ENCODE measurements around the gene CASP2. TPM values are rescaled to one million over a fixed set of nuclear protein-coding genes. Genes with fewer than 3 reads are reported as not detected.

CASP2 gene
- total and polyA plus RNA-seq, 4 donors, result 7.7 to 40.0 (median 23.3) TPM

DNA sequence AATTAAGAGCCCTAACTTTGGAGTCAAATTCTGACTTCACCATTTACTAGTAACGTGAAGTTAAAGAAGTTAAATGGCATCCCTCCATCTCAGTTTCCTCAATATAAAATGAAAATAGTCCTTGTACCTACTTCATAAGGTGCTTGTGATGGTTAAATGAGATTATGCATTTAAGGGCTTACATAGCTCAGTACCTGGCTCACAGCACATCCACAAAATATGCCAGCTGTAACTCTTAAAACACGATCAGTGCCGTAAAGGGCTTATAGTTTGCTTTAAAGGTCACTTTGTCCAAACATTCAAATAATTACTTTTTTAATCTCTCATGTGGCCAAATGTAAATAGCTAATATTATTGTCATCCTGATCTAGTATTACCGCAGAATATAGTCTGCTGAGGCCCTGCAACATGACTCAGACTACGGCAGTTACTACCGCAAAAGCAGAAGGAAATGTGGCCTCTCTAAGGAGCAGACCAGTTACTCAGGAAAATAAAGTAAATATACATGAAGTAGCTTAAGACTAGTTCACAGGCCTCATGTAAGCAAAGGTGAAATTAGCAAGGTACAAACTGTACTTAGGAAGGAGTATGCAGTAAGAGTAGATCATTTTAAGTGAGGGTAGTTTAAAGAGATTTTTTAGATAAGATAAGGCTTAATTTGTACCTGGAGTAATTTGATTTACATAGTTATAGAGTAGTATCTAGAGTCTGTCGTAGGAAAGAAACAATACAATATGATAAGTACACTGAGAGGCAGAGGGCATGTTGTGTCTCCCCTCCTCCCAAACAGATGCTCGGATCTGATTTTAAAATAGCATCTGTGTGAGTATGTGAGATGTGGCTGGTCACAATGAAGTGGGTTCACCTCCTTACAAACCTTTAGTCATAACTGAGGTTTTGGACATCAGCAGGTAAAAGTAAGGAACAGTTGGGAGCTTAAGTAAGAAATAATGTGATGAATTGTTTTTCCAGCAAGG lies 13.1 kb downstream of the CASP2 start:
- ATAC-seq (ENCODE audit: insufficient read depth, low FRiP score), result peak; percentile 81
- H3K9me3 ChIP-seq (ENCODE audit: control insufficient read depth in 4 of 4, insufficient read depth in 3 of 4, low read length in 3 of 4), result no peaks in the 10 kb centered on the region
- no peak for TF ChIP-seq CTCF (IDR thresholded peaks at IDR 0.05; ENCODE audit: control extremely low read depth, extremely low read depth)
- H3K36me3 ChIP-seq (ENCODE audit: control insufficient read depth in 4 of 4, insufficient read depth in 4 of 4, low read length in 4 of 4), result peaks cover 39 to 72% (median 55%) of the 10 kb centered on the region in 4 donors
- peak in 2 of 3 donors; percentile 33 to 52 for DNase-seq
- peak overlapping the region in 1 of 2 donors; percentile 71 for H3K27ac ChIP-seq (ENCODE audit: low read depth in 1 of 2, low read length in 1 of 2)
- WGBS, 2 donors, result 26 to 48% methylated on average over 8 of the region's 8 CpGs
- no peak overlapping the region for H3K9ac ChIP-seq (ENCODE audit: insufficient read depth in 1 of 2, low read length in 2 of 2)
- peaks cover 0 to 4% (median 3%) of the 10 kb centered on the region in 5 donors for H3K4me1 ChIP-seq (ENCODE audit: control insufficient read depth in 5 of 5, insufficient read depth in 5 of 5, low read length in 5 of 5)
- no peaks in the 10 kb centered on the region for H3K27me3 ChIP-seq (ENCODE audit: control insufficient read depth in 3 of 3, insufficient read depth in 3 of 3, low read length in 2 of 3)
- H3K4me3 ChIP-seq, result no peak overlapping the region

DNA sequence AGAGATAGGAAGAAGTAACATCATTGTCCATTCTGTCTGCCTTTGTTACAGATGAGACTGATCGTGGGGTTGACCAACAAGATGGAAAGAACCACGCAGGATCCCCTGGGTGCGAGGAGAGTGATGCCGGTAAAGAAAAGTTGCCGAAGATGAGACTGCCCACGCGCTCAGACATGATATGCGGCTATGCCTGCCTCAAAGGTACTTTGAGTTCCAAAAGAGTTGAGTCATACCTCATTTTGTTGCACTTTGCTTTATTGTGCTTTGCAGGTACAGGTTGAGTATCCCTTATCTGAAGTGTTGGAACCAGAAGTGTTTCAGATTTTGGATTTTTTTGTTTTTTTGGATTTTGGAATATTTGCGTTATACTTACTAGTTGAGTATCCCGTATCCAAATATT lies 15.6 kb downstream of the CASP2 start:
- no peaks in the 10 kb centered on the region for H3K9me3 ChIP-seq (ENCODE audit: control insufficient read depth in 4 of 4, insufficient read depth in 3 of 4, low read length in 3 of 4)
- no peak overlapping the region for H3K27ac ChIP-seq (ENCODE audit: low read depth in 1 of 2, low read length in 1 of 2)
- H3K4me3 ChIP-seq, result no peak overlapping the region
- no peaks in the 10 kb centered on the region for H3K27me3 ChIP-seq (ENCODE audit: control insufficient read depth in 3 of 3, insufficient read depth in 3 of 3, low read length in 2 of 3)
- DNase-seq, result no peak
- ATAC-seq (ENCODE audit: insufficient read depth, low FRiP score), result no peak
- WGBS, 2 donors, result 95 to 98% methylated on average over 10 of the region's 10 CpGs
- no peak overlapping the region for H3K9ac ChIP-seq (ENCODE audit: insufficient read depth in 1 of 2, low read length in 2 of 2)
- H3K4me1 ChIP-seq (ENCODE audit: control insufficient read depth in 5 of 5, insufficient read depth in 5 of 5, low read length in 5 of 5), result peaks cover 0 to 4% (median 0%) of the 10 kb centered on the region in 5 donors
- no peak for TF ChIP-seq CTCF (IDR thresholded peaks at IDR 0.05; ENCODE audit: control extremely low read depth, extremely low read depth)
- H3K36me3 ChIP-seq (ENCODE audit: control insufficient read depth in 4 of 4, insufficient read depth in 4 of 4, low read length in 4 of 4), result peaks cover 39 to 78% (median 52%) of the 10 kb centered on the region in 4 donors

- peaks cover 0 to 4% (median 0%) of the 10 kb centered on the region in 5 donors for H3K4me1 ChIP-seq (ENCODE audit: control insufficient read depth in 5 of 5, insufficient read depth in 5 of 5, low read length in 5 of 5)
- H3K27ac ChIP-seq (ENCODE audit: low read depth in 1 of 2, low read length in 1 of 2), result no peak overlapping the region
- no peaks in the 10 kb centered on the region for H3K27me3 ChIP-seq (ENCODE audit: control insufficient read depth in 3 of 3, insufficient read depth in 3 of 3, low read length in 2 of 3)
- no peak for TF ChIP-seq CTCF (IDR thresholded peaks at IDR 0.05; ENCODE audit: control extremely low read depth, extremely low read depth)
- H3K9ac ChIP-seq (ENCODE audit: insufficient read depth in 1 of 2, low read length in 2 of 2), result no peak overlapping the region
- ATAC-seq (ENCODE audit: insufficient read depth, low FRiP score) (no peak), DNase-seq (no peak)
- peaks cover 36 to 66% (median 47%) of the 10 kb centered on the region in 4 donors for H3K36me3 ChIP-seq (ENCODE audit: control insufficient read depth in 4 of 4, insufficient read depth in 4 of 4, low read length in 4 of 4)
- no peaks in the 10 kb centered on the region for H3K9me3 ChIP-seq (ENCODE audit: control insufficient read depth in 4 of 4, insufficient read depth in 3 of 4, low read length in 3 of 4)
- 86 to 90% methylated on average over 6 of the region's 6 CpGs for WGBS, 2 donors
- no peak overlapping the region for H3K4me3 ChIP-seq
Observed at GRCh38 chr7:143304938-143305337, 16.8 kb downstream of the CASP2 start.
